ENCODE results near the gene KDM1B. TPM values are rescaled to one million over a fixed set of nuclear protein-coding genes. Genes with fewer than 3 reads are reported as not detected.

Gene KDM1B
- total RNA-seq, 1 donor from 2014 or later = 26.0 TPM

DNA sequence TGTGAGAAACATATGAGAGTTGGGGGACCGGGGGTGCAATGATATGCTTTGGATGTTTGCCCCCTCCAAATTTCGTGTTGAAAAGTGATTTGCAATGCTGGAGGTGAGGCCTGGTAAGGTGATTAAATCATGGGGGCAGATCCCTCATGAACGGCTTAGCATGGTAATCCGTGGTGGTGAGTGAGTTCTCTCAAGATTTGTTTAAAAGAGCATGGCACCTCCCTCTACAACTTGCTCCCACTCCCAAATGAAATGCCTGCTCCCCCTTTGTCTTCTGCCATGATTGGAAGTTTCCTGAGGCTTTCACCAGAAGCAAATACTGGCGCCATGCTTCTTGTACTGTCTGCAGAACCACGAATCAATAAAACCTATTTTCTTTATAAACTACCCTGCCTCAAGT is 106.7 kb downstream of the KDM1B start:
- TF ChIP-seq, protein P1, sequence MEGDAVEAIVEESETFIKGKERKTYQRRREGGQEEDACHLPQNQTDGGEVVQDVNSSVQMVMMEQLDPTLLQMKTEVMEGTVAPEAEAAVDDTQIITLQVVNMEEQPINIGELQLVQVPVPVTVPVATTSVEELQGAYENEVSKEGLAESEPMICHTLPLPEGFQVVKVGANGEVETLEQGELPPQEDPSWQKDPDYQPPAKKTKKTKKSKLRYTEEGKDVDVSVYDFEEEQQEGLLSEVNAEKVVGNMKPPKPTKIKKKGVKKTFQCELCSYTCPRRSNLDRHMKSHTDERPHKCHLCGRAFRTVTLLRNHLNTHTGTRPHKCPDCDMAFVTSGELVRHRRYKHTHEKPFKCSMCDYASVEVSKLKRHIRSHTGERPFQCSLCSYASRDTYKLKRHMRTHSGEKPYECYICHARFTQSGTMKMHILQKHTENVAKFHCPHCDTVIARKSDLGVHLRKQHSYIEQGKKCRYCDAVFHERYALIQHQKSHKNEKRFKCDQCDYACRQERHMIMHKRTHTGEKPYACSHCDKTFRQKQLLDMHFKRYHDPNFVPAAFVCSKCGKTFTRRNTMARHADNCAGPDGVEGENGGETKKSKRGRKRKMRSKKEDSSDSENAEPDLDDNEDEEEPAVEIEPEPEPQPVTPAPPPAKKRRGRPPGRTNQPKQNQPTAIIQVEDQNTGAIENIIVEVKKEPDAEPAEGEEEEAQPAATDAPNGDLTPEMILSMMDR (IDR thresholded peaks at IDR 0.05) = no peak
- Histone ChIP-seq H3K36me3 (peaks cover 15% of the 10 kb centered on the region), H3K9me3 (no peaks in the 10 kb centered on the region), H3K4me3 (no peak overlapping the region), H3K4me1 (peaks cover 45% of the 10 kb centered on the region), H3K27me3 (ENCODE audit: low read depth) (no peaks in the 10 kb centered on the region), H3K27ac (no peak overlapping the region)
- intact Hi-C loops (cut with DNase I) = no loop called here
- ATAC-seq (no peak), DNase-seq (no peak)

DNA sequence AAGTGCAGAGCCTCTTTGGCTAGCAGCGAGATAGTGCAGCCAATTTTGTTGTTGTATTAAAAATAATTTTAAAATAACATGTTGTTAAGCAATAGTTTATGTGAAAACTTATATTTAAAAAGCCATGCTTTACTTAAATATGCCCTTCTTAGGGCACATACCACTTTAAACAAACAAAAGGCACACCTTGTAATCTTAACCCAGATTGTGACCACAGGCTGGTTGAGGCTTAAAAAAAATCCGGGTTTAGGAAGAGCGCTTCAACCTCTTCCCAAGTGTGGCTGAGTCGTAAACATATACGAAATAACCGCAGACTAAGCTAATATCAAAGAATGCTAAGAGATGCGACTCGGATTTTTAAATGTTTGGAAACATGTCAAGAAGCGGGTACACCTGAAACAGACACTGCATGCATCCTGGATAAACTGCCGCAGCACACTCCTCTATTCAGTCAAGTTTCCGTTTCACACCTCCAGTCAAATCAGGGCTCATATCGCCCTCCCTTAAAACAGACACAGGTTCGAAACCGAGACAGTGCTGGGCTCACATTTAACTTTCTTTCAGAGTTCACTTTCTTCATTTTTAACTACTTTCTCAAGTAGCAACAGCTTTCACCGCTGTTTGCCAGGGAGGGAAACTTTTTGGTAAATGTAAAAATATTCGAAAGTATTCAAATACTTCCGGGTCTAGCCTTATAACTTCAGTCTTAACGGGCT is 107.6 kb downstream of the KDM1B start:
- intact Hi-C loops (cut with DNase I) = no loop called here
- peak overlapping the region; percentile 92 for H3K4me3 ChIP-seq
- TF ChIP-seq, protein P1 (IDR thresholded peaks at IDR 0.05) = no peak
- peaks cover 5% of the 10 kb centered on the region for H3K36me3 ChIP-seq
- H3K4me1 ChIP-seq = peaks cover 45% of the 10 kb centered on the region
- DNase-seq (no peak), ATAC-seq (no peak)
- no peaks in the 10 kb centered on the region for H3K9me3 ChIP-seq
- no peaks in the 10 kb centered on the region for H3K27me3 ChIP-seq (ENCODE audit: low read depth)
- peak overlapping the region; percentile 93 for H3K27ac ChIP-seq

DNA sequence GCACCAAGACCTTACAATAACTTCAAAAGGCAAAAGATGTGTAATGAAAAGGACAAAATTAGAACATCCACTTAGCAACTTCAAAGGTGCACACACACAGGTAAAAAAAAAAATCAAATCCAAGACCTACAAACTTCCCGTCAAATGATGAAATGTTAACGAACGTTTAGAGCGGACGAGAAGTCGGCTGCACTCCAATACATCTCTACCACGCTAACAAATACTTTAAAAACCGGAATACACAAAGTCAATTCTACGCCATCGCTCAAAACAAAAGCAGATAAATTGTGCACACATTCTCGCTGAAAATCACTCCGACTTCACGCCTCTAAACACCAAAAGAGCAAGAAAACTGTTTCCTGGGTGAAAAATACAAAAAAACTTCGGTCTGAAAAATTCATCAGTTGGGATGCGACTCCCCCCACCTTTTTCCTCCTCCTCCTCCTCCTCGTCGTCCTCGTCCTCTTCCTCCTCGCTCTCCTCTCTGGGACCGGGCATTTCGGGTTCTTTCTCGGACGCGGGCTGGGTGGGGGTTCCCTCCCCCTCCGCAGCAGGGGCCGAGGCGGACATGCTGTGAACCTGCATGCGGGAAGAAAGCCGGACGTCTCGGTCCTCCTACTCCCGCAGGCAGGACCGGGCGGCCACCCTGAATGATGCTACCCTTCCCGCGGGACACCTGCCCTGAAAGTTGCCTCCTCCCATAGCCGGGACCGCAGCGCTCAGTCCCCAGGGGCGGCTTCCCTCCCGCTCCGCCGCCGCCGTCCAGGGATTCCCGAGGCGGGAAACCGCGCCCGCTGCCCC is 108.4 kb downstream of the KDM1B start:
- peak overlapping the region; percentile 93 for H3K27ac ChIP-seq
- H3K36me3 ChIP-seq = no peaks in the 10 kb centered on the region
- H3K4me1 ChIP-seq = peaks cover 45% of the 10 kb centered on the region
- no peaks in the 10 kb centered on the region for H3K27me3 ChIP-seq (ENCODE audit: low read depth)
- ATAC-seq (peak in 1 of 2 donors; percentile 2), DNase-seq (peak; percentile 74)
- H3K4me3 ChIP-seq = peak overlapping the region; percentile 92
- no peaks in the 10 kb centered on the region for H3K9me3 ChIP-seq
- intact Hi-C loops (cut with DNase I) = no loop called here
- TF ChIP-seq, protein P1 (IDR thresholded peaks at IDR 0.05) = no peak

DNA sequence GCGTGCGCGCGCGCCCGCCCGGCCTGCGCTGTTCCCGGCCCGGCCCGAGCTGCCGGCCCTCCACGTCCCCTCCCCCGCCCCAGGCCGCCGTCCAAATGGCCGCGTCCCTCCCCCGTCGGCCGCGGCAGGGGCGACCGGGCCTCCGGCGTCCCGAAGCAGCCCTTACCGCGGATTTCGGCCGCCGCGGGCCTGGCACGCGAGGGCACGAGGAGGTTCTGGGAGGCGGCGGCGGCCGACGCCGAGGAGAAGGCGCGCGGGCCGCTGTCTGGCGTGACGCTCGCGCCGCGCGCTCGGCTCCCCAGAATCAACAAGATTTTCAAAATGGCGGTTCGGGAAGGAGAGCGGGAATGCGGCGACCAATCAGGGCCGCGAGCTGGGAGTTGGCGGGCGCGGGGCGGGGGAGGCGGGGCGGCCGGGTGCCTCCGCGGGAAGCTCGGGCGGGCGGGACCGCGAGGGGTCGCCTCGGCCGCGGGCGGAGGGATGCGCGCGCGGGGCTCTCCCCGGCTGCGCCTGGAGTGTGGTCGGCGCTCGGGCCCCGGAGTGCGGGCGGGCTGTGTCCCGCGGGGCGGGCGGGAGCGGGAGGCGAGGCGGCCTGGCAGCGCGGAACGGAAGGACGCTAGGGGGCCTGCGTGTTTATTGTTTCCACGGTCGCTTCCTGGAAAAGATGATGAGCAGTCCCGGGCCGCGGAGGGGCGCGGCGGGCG is 109.1 kb downstream of the KDM1B start, which contains the start of gene DEK:
Gene DEK, minus strand, starts transcription at position 312 of the 704 bp plus-strand sequence. CDS start 543 bp downstream, outside the sequence.
- no peaks in the 10 kb centered on the region for H3K36me3 ChIP-seq
- ATAC-seq = peak; percentile 90 to 93
- peak within 1 kb of the TSS; percentile 93 for H3K27ac ChIP-seq
- H3K9me3 ChIP-seq = no peaks in the 10 kb centered on the region
- no peaks in the 10 kb centered on the region for H3K27me3 ChIP-seq (ENCODE audit: low read depth)
- peak; percentile 90 for DNase-seq
- H3K4me3 ChIP-seq = peak within 1 kb of the TSS; percentile 92
- intact Hi-C loops (cut with DNase I) = no loop called here
- TF ChIP-seq, protein P1 (IDR thresholded peaks at IDR 0.05) = peak; percentile 63
- H3K4me1 ChIP-seq = peaks cover 43% of the 10 kb centered on the region

DNA sequence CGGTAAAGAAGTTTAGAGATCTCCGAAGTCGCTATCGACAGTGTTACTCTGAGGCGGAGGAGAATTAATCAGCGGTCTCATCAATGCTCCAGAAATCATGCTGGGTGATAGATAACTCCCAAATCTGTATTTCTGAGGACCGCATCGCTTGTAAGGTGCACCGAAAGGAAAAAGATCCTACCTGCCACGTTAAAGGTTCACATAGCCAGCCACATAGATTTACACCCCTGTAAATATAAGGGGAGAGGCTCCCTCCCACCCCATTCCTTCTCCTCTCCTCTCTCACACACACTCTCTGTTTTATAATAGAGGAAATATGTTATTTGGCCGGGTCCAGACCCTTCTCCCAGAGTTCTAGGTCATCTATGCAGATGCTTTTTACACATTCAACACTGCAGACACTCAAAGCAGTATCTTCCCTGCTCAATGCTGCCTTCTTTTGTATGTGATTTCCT is 109.7 kb downstream of the KDM1B start:
- Histone ChIP-seq H3K4me3 (peak overlapping the region; percentile 92), H3K4me1 (peaks cover 37% of the 10 kb centered on the region), H3K27me3 (ENCODE audit: low read depth) (no peaks in the 10 kb centered on the region), H3K27ac (peak overlapping the region; percentile 93), H3K36me3 (no peaks in the 10 kb centered on the region), H3K9me3 (no peaks in the 10 kb centered on the region)
- intact Hi-C loops (cut with DNase I) = no loop called here
- no peak for ATAC-seq
- no peak for DNase-seq
- TF ChIP-seq, protein P1 (IDR thresholded peaks at IDR 0.05) = no peak

Data from lower lobe of right lung (tissue), 2 donors.